Effector memory CD8-positive, alpha-beta T cell (primary cell): ENCODE data around the gene IFT88.

Experiments used
- ATAC-seq: fragments of 150-1000 bp; cut with Tn5 transposase; replicated peaks from 2 replicates; pipeline ENCODE4 v1.10.0; 2021; ENCODE audit warnings: mild to moderate bottlenecking, moderate library complexity
- DNase-seq, 3 experiments: peaks; one replicate each; pipeline ENCODE4 v3.0.0; 2021
- H3K27ac Mint-ChIP-seq, 2 donors: one replicate each; pipeline ENCODE4 v1.8.0; 2022; ENCODE audit warnings: mild to moderate bottlenecking in 2 of 2, mixed read lengths in 2 of 2, moderate library complexity in 2 of 2
- H3K27me3 Mint-ChIP-seq, 2 donors: one replicate each; pipeline ENCODE4 v1.8.0; 2022; ENCODE audit warnings: mixed read lengths in 2 of 2
- H3K36me3 Mint-ChIP-seq: one replicate; pipeline ENCODE4 v1.8.0; 2022; ENCODE audit warnings: mild to moderate bottlenecking, moderate library complexity, mixed read lengths; ENCODE audit not compliant: insufficient read depth
- H3K4me1 Mint-ChIP-seq, 2 donors: one replicate each; pipeline ENCODE4 v1.8.0; 2022; ENCODE audit warnings: low read depth in 2 of 2, mixed read lengths in 2 of 2
- H3K4me3 Mint-ChIP-seq, 2 donors: one replicate each; pipeline ENCODE4 v1.8.0; 2022; ENCODE audit warnings: mild to moderate bottlenecking in 2 of 2, mixed read lengths in 2 of 2, moderate library complexity in 2 of 2
- H3K9me3 Mint-ChIP-seq, 2 donors: one replicate each; pipeline ENCODE4 v1.8.0; 2022; ENCODE audit warnings: mixed read lengths in 2 of 2

Gene IFT88

GRCh38 chr13:20547479-20547908 is 19.5 kb upstream of the IFT88 start:
- Mint-ChIP-seq H3K36me3 (no peaks in the 10 kb centered on the region), H3K27ac (peak overlapping the region in 1 of 2 donors; percentile 35), H3K27me3 (no peaks in the 10 kb centered on the region), H3K4me3 (no peak overlapping the region), H3K9me3 (no peaks in the 10 kb centered on the region), H3K4me1 (peaks cover 5 to 9% of the 10 kb centered on the region in 2 donors)
- ATAC-seq (no peak), DNase-seq (no peak)

DNA sequence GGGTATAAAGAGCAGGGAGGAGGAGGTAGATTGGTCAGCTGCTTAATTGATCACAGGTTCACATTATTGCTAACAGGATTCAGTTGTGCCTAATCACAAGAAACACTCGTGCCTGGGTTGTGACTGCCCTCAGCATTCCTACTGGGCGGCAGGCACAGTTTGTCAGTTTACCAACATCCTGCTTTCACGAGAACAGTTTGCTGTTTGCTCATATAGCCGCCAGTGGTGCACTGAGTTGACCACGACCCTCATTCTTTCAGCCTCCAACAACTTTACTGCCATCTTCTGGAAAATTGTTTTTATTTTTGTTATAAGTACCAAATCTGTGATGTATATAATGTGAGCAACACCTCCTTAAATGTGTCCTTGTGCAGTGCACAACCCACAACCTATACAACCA is 16.2 kb upstream of the IFT88 start:
- H3K4me3 Mint-ChIP-seq = no peak overlapping the region
- no peaks in the 10 kb centered on the region for H3K36me3 Mint-ChIP-seq
- no peak overlapping the region for H3K27ac Mint-ChIP-seq
- DNase-seq = no peak
- no peak for ATAC-seq
- peaks cover 0 to 4% of the 10 kb centered on the region in 2 donors for H3K27me3 Mint-ChIP-seq
- no peaks in the 10 kb centered on the region for H3K9me3 Mint-ChIP-seq
- H3K4me1 Mint-ChIP-seq = peaks cover 5 to 9% of the 10 kb centered on the region in 2 donors

DNA sequence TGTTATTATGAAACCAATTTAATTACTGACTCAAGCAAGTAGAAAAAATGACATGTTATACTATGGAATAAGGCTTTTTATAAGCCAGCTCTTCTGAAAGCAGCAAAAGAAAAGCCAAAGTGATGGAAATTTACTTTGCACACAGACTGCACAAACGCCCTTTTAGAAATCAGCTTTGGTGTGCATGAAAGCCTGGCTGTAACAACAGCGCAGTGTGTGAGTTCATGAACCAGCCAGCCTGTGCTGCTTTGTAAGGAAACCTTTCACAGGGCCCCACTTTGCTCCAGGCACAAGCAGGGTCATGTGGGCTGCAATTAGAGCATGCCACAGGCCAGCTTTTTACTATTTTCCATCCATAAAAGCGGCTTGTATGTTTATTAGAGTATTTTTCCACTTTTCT is 13.6 kb upstream of the IFT88 start:
- Mint-ChIP-seq H3K27me3 (peaks cover 0 to 4% of the 10 kb centered on the region in 2 donors), H3K27ac (no peak overlapping the region), H3K4me1 (no peaks in the 10 kb centered on the region), H3K9me3 (no peaks in the 10 kb centered on the region), H3K36me3 (no peaks in the 10 kb centered on the region), H3K4me3 (no peak overlapping the region)
- ATAC-seq (no peak), DNase-seq (no peak)

GRCh38 chr13:20558982-20559381 is 8.0 kb upstream of the IFT88 start:
- DNase-seq = no peak
- Mint-ChIP-seq H3K27ac (no peak overlapping the region), H3K36me3 (no peaks in the 10 kb centered on the region), H3K4me1 (no peaks in the 10 kb centered on the region), H3K4me3 (no peak overlapping the region), H3K9me3 (no peaks in the 10 kb centered on the region), H3K27me3 (no peaks in the 10 kb centered on the region)
- no peak for ATAC-seq

GRCh38 chr13:20559659-20560356 is 7.1 kb upstream of the IFT88 start:
- Mint-ChIP-seq H3K27me3 (no peaks in the 10 kb centered on the region), H3K36me3 (no peaks in the 10 kb centered on the region), H3K4me3 (no peak overlapping the region), H3K9me3 (no peaks in the 10 kb centered on the region), H3K4me1 (no peaks in the 10 kb centered on the region), H3K27ac (no peak overlapping the region)
- DNase-seq (no peak), ATAC-seq (no peak)

GRCh38 chr13:20561741-20562140 is 5.2 kb upstream of the IFT88 start:
- Mint-ChIP-seq H3K36me3 (peaks cover 3% of the 10 kb centered on the region), H3K27ac (no peak overlapping the region), H3K4me3 (no peak overlapping the region), H3K9me3 (no peaks in the 10 kb centered on the region), H3K27me3 (no peaks in the 10 kb centered on the region), H3K4me1 (peaks cover 0 to 2% of the 10 kb centered on the region in 2 donors)
- ATAC-seq = no peak
- DNase-seq = no peak

GRCh38 chr13:20565115-20565736 is 1.7 kb upstream of the IFT88 start:
- Mint-ChIP-seq H3K27me3 (no peaks in the 10 kb centered on the region), H3K9me3 (no peaks in the 10 kb centered on the region), H3K27ac (no peak overlapping the region), H3K4me3 (no peak overlapping the region), H3K36me3 (peaks cover 4% of the 10 kb centered on the region), H3K4me1 (peaks cover 6 to 7% of the 10 kb centered on the region in 2 donors)
- DNase-seq = no peak
- ATAC-seq = no peak

- ATAC-seq = no peak
- no peaks in the 10 kb centered on the region for H3K27me3 Mint-ChIP-seq
- peaks cover 4% of the 10 kb centered on the region for H3K36me3 Mint-ChIP-seq
- H3K4me3 Mint-ChIP-seq = peak overlapping the region; percentile 93 to 96
- H3K27ac Mint-ChIP-seq = peak overlapping the region; percentile 89 to 91
- no peak for DNase-seq
- H3K4me1 Mint-ChIP-seq = peaks cover 6 to 7% of the 10 kb centered on the region in 2 donors
- no peaks in the 10 kb centered on the region for H3K9me3 Mint-ChIP-seq
Observed at GRCh38 chr13:20566468-20566897, 474 bp upstream of the IFT88 start.

DNA sequence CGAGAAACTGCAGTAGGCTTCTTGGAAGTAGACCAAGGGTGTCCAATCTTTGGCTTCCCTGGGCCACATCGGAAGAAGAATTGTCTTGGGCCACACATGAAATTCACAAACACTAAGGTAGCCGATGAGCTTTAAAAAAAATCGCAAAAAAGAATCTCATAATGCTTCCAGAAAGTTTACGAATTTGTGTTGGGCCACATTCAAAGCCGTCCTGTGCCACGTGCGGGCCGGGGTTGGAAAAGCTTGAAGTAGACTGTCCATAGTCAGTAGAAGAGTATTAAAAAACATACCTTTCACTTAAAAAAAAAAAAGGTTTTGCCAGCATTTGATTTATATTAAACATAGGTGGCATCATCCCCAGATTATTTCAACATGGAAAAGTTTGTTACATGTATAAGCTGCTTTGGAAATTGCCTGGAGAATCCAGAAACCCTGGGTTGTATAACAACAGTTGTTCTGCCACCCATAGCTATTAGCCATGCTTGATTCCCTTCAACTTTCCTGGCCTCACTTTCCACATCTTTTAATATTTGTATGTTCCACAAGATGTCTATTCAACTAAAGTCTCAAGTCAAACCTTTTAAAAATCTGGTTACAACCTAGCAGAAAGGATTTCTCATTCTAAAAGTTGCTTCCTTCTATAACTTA is 1.0 kb downstream of the IFT88 start:
- H3K27me3 Mint-ChIP-seq = no peaks in the 10 kb centered on the region
- H3K36me3 Mint-ChIP-seq = peaks cover 4% of the 10 kb centered on the region
- peak overlapping the region; percentile 93 to 96 for H3K4me3 Mint-ChIP-seq
- H3K27ac Mint-ChIP-seq = peak overlapping the region; percentile 89 to 91
- no peak for ATAC-seq
- no peaks in the 10 kb centered on the region for H3K9me3 Mint-ChIP-seq
- DNase-seq = no peak
- H3K4me1 Mint-ChIP-seq = peaks cover 6 to 7% of the 10 kb centered on the region in 2 donors

DNA sequence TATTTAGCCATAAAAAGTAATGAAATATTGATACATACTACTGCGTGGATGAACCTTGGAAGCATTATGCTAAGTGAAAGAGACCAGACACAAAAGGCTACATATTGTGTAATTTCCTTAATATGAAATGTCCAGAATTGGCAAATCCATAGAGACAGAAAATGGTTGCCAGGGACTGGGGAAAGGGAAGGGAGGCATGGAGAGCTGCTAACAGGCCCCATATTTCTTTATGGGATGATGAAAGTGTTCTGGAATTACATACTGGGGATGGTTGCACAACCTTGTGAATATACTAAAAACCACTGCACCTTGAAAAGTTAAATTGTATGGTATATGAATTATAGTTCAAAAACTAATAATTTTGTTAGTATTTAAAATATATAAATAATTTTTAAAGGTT is 3.6 kb downstream of the IFT88 start:
- no peak overlapping the region for H3K27ac Mint-ChIP-seq
- H3K36me3 Mint-ChIP-seq = peaks cover 4% of the 10 kb centered on the region
- peaks cover 6 to 7% of the 10 kb centered on the region in 2 donors for H3K4me1 Mint-ChIP-seq
- no peaks in the 10 kb centered on the region for H3K9me3 Mint-ChIP-seq
- H3K4me3 Mint-ChIP-seq = no peak overlapping the region
- DNase-seq (no peak), ATAC-seq (no peak)
- H3K27me3 Mint-ChIP-seq = no peaks in the 10 kb centered on the region

GRCh38 chr13:20571676-20572075 is 4.7 kb downstream of the IFT88 start:
- ATAC-seq (no peak), DNase-seq (no peak)
- Mint-ChIP-seq H3K9me3 (no peaks in the 10 kb centered on the region), H3K27me3 (no peaks in the 10 kb centered on the region), H3K4me3 (no peak overlapping the region), H3K36me3 (peaks cover 1% of the 10 kb centered on the region), H3K27ac (no peak overlapping the region), H3K4me1 (peaks cover 5 to 7% of the 10 kb centered on the region in 2 donors)

GRCh38 chr13:20573186-20573585 is 6.2 kb downstream of the IFT88 start:
- H3K4me1 Mint-ChIP-seq = peaks cover 0 to 4% of the 10 kb centered on the region in 2 donors
- H3K27me3 Mint-ChIP-seq = no peaks in the 10 kb centered on the region
- DNase-seq = no peak
- peaks cover 3% of the 10 kb centered on the region for H3K36me3 Mint-ChIP-seq
- H3K9me3 Mint-ChIP-seq = no peaks in the 10 kb centered on the region
- no peak overlapping the region for H3K4me3 Mint-ChIP-seq
- peak overlapping the region in 1 of 2 donors; percentile 9 for H3K27ac Mint-ChIP-seq
- no peak for ATAC-seq

GRCh38 chr13:20573636-20574035 is 6.7 kb downstream of the IFT88 start:
- Mint-ChIP-seq H3K4me1 (peaks cover 0 to 4% of the 10 kb centered on the region in 2 donors), H3K4me3 (no peak overlapping the region), H3K27me3 (no peaks in the 10 kb centered on the region), H3K9me3 (no peaks in the 10 kb centered on the region), H3K27ac (peak overlapping the region in 1 of 2 donors; percentile 9), H3K36me3 (peaks cover 3% of the 10 kb centered on the region)
- ATAC-seq = no peak
- no peak for DNase-seq

DNA sequence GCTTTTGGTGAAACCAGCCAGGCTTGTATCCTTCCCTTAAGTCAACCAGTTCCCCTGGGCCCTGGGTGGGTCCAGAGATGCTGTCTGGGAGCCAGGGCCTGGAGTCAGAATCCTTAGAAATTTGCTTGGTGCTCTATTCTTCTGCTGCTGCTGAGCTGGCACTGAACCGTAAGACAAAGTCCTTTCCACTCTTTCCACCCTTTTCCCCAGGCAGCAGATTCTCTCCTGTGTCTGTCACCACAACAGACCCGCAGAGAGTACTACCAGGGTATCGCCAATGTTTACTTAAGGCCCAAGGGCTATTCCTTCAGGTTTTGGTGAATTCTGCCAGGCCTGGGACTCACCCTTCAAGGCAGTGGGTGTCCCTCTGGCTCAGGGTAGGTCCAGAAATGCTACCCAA is 12.2 kb downstream of the IFT88 start:
- H3K36me3 Mint-ChIP-seq = peaks cover 3% of the 10 kb centered on the region

More for the DNA sequence above, 12.2 kb downstream of the IFT88 start:
- H3K4me1 Mint-ChIP-seq = peaks cover 0 to 4% of the 10 kb centered on the region in 2 donors
- ATAC-seq = no peak
- no peak for DNase-seq
- H3K27ac Mint-ChIP-seq = peak overlapping the region in 1 of 2 donors; percentile 53
- H3K9me3 Mint-ChIP-seq = no peaks in the 10 kb centered on the region
- no peaks in the 10 kb centered on the region for H3K27me3 Mint-ChIP-seq
- H3K4me3 Mint-ChIP-seq = no peak overlapping the region
